Measurements from ENCODE around the gene CCNY.
"Not testable (repeated sequence)": the region's sequence is repeated elsewhere in the genome, so short reads cannot be mapped to it uniquely, and the experiment has no call there.

Gene CCNY

DNA sequence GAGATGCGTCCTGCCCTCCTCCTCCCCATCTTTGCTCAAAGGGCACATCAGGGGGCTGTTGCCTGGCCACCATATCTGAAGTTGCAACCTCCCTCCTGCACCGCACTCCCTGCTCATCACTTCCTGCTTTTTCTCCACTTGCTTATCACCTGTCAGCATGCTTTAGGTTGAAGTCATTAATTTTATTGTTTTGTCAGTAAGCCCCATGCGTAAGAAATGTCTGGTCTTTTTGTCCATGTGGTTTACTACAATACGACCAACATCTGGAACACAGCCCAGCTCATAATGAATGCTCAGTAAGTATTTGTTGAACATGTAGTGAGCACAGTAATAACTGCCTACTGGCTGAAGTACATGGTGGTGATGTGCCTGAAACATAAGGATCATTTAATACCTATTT lies 197.3 kb downstream of the CCNY start:
- Histone ChIP-seq H3K9ac (ENCODE audit: low read length) (no peak overlapping the region), H4K20me1 (ENCODE audit: insufficient read depth, low read length) (no peaks in the 10 kb centered on the region), H3K4me2 (ENCODE audit: low read depth, low read length) (no peak overlapping the region), H3K27me3 (replicated peaks; ENCODE audit: insufficient read depth, low read length) (no peaks in the 10 kb centered on the region), H3K4me3 (ENCODE audit: low read length) (no peak overlapping the region), H3K36me3 (replicated peaks; ENCODE audit: insufficient read depth, low read length) (no peaks in the 10 kb centered on the region), H3K4me1 (ENCODE audit: low read length) (no peaks in the 10 kb centered on the region), H2AFZ (ENCODE audit: low read length) (no peak overlapping the region), H3K79me2 (ENCODE audit: low read length) (no peaks in the 10 kb centered on the region), H3K27ac (ENCODE audit: low read length) (no peak overlapping the region), H3F3A (ENCODE audit: insufficient read depth, low read length) (no peaks in the 10 kb centered on the region), H3K9me3 (replicated peaks; ENCODE audit: insufficient read depth, low read length) (no peaks in the 10 kb centered on the region), H3K9me2 (replicated peaks; ENCODE audit: insufficient read depth, low read length) (no peaks in the 10 kb centered on the region)
- no peak for TF ChIP-seq EZH2phosphoT487 (IDR thresholded peaks at IDR 0.05; ENCODE audit: low read length)
- TF ChIP-seq EZH2 (optimal IDR thresholded peaks at IDR 0.05; ENCODE audit: low read depth, low read length): no peak
- no peak for DNase-seq

DNA sequence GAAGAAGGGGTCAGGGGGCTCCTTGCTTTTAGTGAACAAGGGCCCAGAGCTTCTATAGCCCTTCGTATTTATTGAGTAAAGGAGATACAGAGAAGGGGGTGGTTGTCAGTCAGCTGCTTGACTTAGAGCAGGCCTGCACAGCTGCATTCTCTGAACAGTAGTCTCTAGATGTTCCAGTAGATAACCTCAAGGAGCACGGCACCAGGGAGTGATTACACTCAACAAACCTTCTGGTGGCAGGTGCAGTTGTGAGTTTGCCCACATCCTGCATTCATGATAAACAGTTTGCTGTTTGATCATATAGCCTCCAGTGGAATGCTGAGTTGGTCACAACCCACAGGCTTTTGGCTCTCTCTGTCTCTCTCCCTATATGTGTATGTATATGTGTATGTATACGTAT lies 198.8 kb downstream of the CCNY start:
- Histone ChIP-seq H3K4me2 (ENCODE audit: low read depth, low read length) (no peak overlapping the region), H3F3A (ENCODE audit: insufficient read depth, low read length) (no peaks in the 10 kb centered on the region), H3K27me3 (replicated peaks; ENCODE audit: insufficient read depth, low read length) (no peaks in the 10 kb centered on the region), H3K36me3 (replicated peaks; ENCODE audit: insufficient read depth, low read length) (no peaks in the 10 kb centered on the region), H4K20me1 (ENCODE audit: insufficient read depth, low read length) (no peaks in the 10 kb centered on the region), H3K4me3 (ENCODE audit: low read length) (no peak overlapping the region), H2AFZ (ENCODE audit: low read length) (no peak overlapping the region), H3K79me2 (ENCODE audit: low read length) (no peaks in the 10 kb centered on the region), H3K27ac (ENCODE audit: low read length) (no peak overlapping the region), H3K9me3 (replicated peaks; ENCODE audit: insufficient read depth, low read length) (no peaks in the 10 kb centered on the region), H3K4me1 (ENCODE audit: low read length) (no peaks in the 10 kb centered on the region), H3K9ac (ENCODE audit: low read length) (no peak overlapping the region), H3K9me2 (replicated peaks; ENCODE audit: insufficient read depth, low read length) (no peaks in the 10 kb centered on the region)
- DNase-seq: no peak
- TF ChIP-seq EZH2phosphoT487 (IDR thresholded peaks at IDR 0.05; ENCODE audit: low read length) (no peak), EZH2 (optimal IDR thresholded peaks at IDR 0.05; ENCODE audit: low read depth, low read length) (no peak)
- TF ChIP-seq, protein P1, sequence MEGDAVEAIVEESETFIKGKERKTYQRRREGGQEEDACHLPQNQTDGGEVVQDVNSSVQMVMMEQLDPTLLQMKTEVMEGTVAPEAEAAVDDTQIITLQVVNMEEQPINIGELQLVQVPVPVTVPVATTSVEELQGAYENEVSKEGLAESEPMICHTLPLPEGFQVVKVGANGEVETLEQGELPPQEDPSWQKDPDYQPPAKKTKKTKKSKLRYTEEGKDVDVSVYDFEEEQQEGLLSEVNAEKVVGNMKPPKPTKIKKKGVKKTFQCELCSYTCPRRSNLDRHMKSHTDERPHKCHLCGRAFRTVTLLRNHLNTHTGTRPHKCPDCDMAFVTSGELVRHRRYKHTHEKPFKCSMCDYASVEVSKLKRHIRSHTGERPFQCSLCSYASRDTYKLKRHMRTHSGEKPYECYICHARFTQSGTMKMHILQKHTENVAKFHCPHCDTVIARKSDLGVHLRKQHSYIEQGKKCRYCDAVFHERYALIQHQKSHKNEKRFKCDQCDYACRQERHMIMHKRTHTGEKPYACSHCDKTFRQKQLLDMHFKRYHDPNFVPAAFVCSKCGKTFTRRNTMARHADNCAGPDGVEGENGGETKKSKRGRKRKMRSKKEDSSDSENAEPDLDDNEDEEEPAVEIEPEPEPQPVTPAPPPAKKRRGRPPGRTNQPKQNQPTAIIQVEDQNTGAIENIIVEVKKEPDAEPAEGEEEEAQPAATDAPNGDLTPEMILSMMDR (IDR thresholded peaks at IDR 0.05; ENCODE audit: low read length): no peak

DNA sequence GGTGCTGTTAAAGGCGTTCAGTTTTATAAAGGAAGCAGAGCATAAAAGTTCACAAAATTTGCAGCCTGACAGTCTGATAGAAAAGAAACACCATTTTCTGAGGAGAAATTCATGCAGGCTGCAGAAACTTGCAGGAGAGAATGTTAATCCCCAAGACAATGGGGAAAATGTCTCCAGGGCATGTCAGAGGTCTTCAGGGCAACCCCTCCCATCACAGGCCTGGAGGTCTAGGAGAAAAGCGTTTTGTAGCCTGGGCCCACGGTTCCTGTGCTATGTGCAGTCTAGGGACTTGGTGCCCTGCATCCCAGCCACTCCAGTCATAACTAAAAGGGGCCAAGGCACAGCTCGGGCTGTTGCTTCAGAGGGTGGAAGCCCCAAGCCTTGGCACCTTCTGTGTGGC lies 200.5 kb downstream of the CCNY start:
- no peak for DNase-seq
- no peak overlapping the region for H3K9ac ChIP-seq (ENCODE audit: low read length)
- no peaks in the 10 kb centered on the region for H3K27me3 ChIP-seq (replicated peaks; ENCODE audit: insufficient read depth, low read length)
- H3K79me2 ChIP-seq (ENCODE audit: low read length): no peaks in the 10 kb centered on the region
- H4K20me1 ChIP-seq (ENCODE audit: insufficient read depth, low read length): no peaks in the 10 kb centered on the region
- no peaks in the 10 kb centered on the region for H3K9me3 ChIP-seq (replicated peaks; ENCODE audit: insufficient read depth, low read length)
- no peaks in the 10 kb centered on the region for H3F3A ChIP-seq (ENCODE audit: insufficient read depth, low read length)
- no peak overlapping the region for H3K4me2 ChIP-seq (ENCODE audit: low read depth, low read length)
- no peaks in the 10 kb centered on the region for H3K36me3 ChIP-seq (replicated peaks; ENCODE audit: insufficient read depth, low read length)
- no peak overlapping the region for H2AFZ ChIP-seq (ENCODE audit: low read length)
- H3K4me1 ChIP-seq (ENCODE audit: low read length): no peaks in the 10 kb centered on the region
- H3K4me3 ChIP-seq (ENCODE audit: low read length): no peak overlapping the region
- no peak overlapping the region for H3K27ac ChIP-seq (ENCODE audit: low read length)
- TF ChIP-seq EZH2 (optimal IDR thresholded peaks at IDR 0.05; ENCODE audit: low read depth, low read length) (no peak), EZH2phosphoT487 (IDR thresholded peaks at IDR 0.05; ENCODE audit: low read length) (no peak)
- TF ChIP-seq, protein P1 (IDR thresholded peaks at IDR 0.05; ENCODE audit: low read length): no peak
- H3K9me2 ChIP-seq (replicated peaks; ENCODE audit: insufficient read depth, low read length): no peaks in the 10 kb centered on the region

DNA sequence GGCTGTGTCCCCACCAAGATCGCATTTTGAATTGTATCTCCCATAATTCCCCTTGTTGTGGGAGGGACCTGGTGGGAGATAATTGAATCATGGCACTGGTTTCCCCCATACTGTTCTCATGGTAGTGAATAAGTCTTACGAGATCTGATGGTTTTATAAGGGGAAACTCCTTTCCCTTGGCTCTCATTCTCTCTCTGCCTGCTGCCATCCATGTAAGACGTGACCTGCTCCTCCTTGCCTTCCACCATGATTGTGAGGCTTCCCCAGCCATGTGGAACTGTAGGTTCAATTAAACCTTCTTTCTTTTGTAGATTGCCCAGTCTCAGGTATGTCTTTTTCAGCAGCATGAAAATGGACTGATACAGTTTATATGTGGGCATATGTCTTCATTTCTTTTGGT lies 201.6 kb downstream of the CCNY start:
- not testable (repeated sequence) for H4K20me1 ChIP-seq (ENCODE audit: insufficient read depth, low read length); H3K79me2 ChIP-seq (ENCODE audit: low read length); H3K9ac ChIP-seq (ENCODE audit: low read length); H2AFZ ChIP-seq (ENCODE audit: low read length); H3K9me3 ChIP-seq (replicated peaks; ENCODE audit: insufficient read depth, low read length); H3K27ac ChIP-seq (ENCODE audit: low read length); H3K4me1 ChIP-seq (ENCODE audit: low read length); H3F3A ChIP-seq (ENCODE audit: insufficient read depth, low read length); H3K9me2 ChIP-seq (replicated peaks; ENCODE audit: insufficient read depth, low read length); H3K27me3 ChIP-seq (replicated peaks; ENCODE audit: insufficient read depth, low read length); H3K4me3 ChIP-seq (ENCODE audit: low read length); H3K36me3 ChIP-seq (replicated peaks; ENCODE audit: insufficient read depth, low read length); H3K4me2 ChIP-seq (ENCODE audit: low read depth, low read length); DNase-seq

Data from MM.1S (cell line).